Panc1 (cell line): ENCODE data around the gene SLC2A14.

Source experiments
- CTCF ChIP-seq: fragments of 450-650 bp; IDR thresholded peaks from 2 replicates; pipeline ENCODE4 v1.5.1; 2017; ENCODE audit warnings: mild to moderate bottlenecking
- POLR2AphosphoS5 ChIP-seq: IDR thresholded peaks from 2 replicates; pipeline ENCODE4 v1.6.1; 2012; ENCODE audit warnings: mild to moderate bottlenecking, low read depth, low read length, moderate library complexity
- TCF7L2 ChIP-seq: IDR thresholded peaks from 2 replicates; pipeline ENCODE4 v1.6.1; 2011; ENCODE audit warnings: mild to moderate bottlenecking, low read depth, low read length, inconsistent platforms

GRCh38 chr12:7857971-7858370 lies 14.7 kb downstream of the SLC2A14 start:
- TF ChIP-seq CTCF = no peak
- TF ChIP-seq POLR2AphosphoS5 = no peak
- TF ChIP-seq TCF7L2 = no peak
